Mucosa of descending colon (tissue), 3 donors: Measurements from ENCODE around the gene TAPBP. TPM values are rescaled to one million over a fixed set of nuclear protein-coding genes. Genes with fewer than 3 reads are reported as not detected.
"Not testable (repeated sequence)": the region's sequence is repeated elsewhere in the genome, so short reads cannot be mapped to it uniquely, and the experiment has no call there.

Experiments
- ATAC-seq: fragments of 200-7000 bp; cut with Tn5 transposase; one replicate; pipeline ENCODE4 v1.9.1; 2020; ENCODE audit warnings: mild to moderate bottlenecking, moderate library complexity
- DNase-seq, 3 donors: peaks; one replicate each; pipeline ENCODE4 v3.0.0-alpha.2; 2020
- H3K36me3 ChIP-seq: fragments of 200-600 bp; one replicate; pipeline ENCODE4 v1.8.0; 2021; ENCODE audit warnings: low read depth, mild to moderate bottlenecking
- H3K4me1 ChIP-seq: fragments of 200-600 bp; one replicate; pipeline ENCODE4 v1.8.0; 2021; ENCODE audit warnings: low read depth, mild to moderate bottlenecking
- H3K4me3 ChIP-seq: fragments of 200-600 bp; one replicate; pipeline ENCODE4 v1.8.0; 2021; ENCODE audit warnings: mild to moderate bottlenecking
- H3K9me3 ChIP-seq: fragments of 200-600 bp; one replicate; pipeline ENCODE4 v1.8.0; 2021; ENCODE audit warnings: mild to moderate bottlenecking
- intact Hi-C, 2 donors: fragments of 100-400 bp; cut with DNase I in 1 of 2; cut with micrococcal nuclease in 1 of 2; formaldehyde crosslinking; loops; one replicate each; pipeline versions ENCODE4 v1.11.0 to v1.11.1; 2022; cut with DNase I, micrococcal nuclease
- total RNA-seq, 3 donors: library from RNA; stranded (reverse); fragmentation: NEBNext Ultra II Directional in 2 of 3; extraction: Animal tissue kit (Norgen Biotek cat#: 25700) in 2 of 3; gene quantifications; one replicate each; pipeline versions ENCODE4 v1.2.1 to v1.2.4, GENCODE V29; 2021 to 2023
- TF ChIP-seq, protein P1 (sequence below): fragments of 200-600 bp; IDR thresholded peaks from one replicate; pipeline ENCODE4 v1.8.0; 2022; ENCODE audit warnings: antibody characterized with exemption, mild to moderate bottlenecking
- donor health status: DM: no; HTN: no; CAD: no; lungs with moderate emphysema.
- donor health status: DM: no; HTN: no; CAD: no.
- donor health status: DM: no; HTN: yes; CAD: no.

Gene TAPBP
- total RNA-seq, 3 donors from 2014 or later, result 179 to 321 (median 258) TPM

DNA sequence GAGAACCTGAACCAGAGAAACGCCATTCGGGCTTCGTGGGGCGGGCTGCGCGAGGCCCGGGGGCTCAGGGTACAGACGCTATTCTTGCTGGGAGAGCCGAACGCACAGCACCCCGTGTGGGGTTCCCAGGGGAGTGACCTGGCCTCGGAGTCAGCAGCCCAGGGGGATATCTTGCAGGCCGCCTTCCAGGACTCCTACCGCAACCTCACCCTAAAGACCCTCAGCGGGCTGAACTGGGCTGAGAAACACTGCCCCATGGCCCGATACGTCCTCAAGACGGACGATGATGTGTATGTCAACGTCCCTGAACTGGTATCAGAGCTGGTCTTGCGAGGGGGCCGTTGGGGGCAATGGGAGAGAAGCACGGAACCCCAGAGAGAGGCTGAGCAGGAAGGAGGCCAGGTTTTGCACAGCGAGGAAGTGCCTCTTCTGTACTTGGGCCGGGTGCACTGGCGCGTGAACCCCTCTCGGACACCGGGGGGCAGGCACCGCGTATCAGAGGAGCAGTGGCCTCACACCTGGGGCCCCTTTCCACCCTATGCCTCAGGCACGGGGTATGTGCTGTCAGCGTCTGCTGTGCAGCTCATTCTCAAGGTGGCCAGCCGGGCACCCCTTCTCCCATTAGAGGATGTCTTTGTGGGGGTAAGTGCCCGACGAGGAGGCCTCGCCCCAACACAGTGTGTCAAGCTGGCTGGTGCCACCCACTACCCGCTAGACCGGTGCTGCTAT, 36.1 kb downstream of the TAPBP start:
- H3K4me3 ChIP-seq, result peak overlapping the region; percentile 83
- ATAC-seq (peak; percentile 0), DNase-seq (peak in 2 of 3 donors; percentile 56 to 79)
- TF ChIP-seq, protein P1, sequence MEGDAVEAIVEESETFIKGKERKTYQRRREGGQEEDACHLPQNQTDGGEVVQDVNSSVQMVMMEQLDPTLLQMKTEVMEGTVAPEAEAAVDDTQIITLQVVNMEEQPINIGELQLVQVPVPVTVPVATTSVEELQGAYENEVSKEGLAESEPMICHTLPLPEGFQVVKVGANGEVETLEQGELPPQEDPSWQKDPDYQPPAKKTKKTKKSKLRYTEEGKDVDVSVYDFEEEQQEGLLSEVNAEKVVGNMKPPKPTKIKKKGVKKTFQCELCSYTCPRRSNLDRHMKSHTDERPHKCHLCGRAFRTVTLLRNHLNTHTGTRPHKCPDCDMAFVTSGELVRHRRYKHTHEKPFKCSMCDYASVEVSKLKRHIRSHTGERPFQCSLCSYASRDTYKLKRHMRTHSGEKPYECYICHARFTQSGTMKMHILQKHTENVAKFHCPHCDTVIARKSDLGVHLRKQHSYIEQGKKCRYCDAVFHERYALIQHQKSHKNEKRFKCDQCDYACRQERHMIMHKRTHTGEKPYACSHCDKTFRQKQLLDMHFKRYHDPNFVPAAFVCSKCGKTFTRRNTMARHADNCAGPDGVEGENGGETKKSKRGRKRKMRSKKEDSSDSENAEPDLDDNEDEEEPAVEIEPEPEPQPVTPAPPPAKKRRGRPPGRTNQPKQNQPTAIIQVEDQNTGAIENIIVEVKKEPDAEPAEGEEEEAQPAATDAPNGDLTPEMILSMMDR, result no peak
- no peaks in the 10 kb centered on the region for H3K9me3 ChIP-seq
- no peaks in the 10 kb centered on the region for H3K36me3 ChIP-seq
- peaks cover 42% of the 10 kb centered on the region for H3K4me1 ChIP-seq
- intact Hi-C loops, result no loop called here

DNA sequence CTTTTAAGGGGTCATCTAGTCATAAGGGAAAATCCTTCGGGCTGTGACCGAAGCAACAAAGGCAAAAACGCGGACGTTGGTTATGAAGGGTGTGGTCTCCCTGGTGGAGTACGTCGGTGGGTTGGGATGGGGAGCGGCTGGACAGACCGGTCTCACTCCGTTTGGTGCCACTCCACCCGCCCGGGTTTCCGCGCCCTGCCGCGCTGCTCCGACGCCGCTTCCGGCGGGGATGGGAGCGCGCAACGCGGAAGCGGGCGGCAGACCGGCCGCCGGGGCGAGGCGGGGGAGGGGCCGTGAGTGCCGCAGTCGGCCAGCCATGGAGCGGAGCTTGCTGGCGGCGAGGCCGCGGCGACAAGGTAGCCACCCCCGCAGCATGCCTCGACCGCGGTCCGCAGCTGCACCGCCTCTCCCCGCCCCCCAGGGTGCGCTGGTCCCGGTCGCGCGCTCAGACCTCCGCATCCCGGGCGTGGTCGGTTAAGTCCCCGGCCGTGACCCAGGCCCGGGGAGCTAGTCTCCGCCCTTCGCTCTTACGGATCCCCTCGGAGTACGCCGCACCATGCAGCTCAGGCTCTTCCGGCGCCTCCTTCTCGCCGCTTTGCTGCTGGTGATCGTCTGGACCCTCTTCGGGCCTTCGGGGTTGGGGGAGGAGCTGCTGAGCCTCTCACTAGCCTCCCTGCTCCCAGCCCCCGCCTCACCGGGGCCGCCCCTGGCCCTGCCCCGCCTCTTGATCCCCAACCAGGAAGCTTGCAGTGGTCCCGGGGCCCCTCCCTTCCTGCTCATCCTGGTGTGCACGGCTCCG, 36.8 kb downstream of the TAPBP start, which contains the start of gene B3GALT4:
Gene B3GALT4, plus strand, starts transcription at position 260 of the 799 bp plus-strand sequence. Its CDS starts 297 bp downstream, at position 557.
- peaks cover 47% of the 10 kb centered on the region for H3K4me1 ChIP-seq
- no peaks in the 10 kb centered on the region for H3K9me3 ChIP-seq
- TF ChIP-seq, protein P1, result peak; percentile 21
- intact Hi-C loops, result no loop called here
- peak within 1 kb of the TSS; percentile 83 for H3K4me3 ChIP-seq
- DNase-seq (peak; percentile 90 to 95 (median 93)), ATAC-seq (peak; percentile 86)
- H3K36me3 ChIP-seq, result no peaks in the 10 kb centered on the region

DNA sequence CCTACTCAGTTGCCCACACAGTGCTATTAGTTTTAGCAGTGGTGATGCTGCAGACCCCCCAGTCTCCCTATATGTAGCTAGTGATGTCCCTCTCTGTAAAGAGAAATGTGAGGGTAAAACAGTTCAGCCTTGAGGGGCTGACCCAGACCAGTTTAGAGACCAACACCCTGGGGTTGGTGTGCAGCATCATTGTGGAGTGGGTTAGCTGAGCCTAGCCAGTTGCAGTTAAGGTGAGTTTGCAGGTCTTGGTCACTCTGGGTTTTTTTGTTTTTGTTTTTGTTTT, 37.4 kb downstream of the TAPBP start:
- TF ChIP-seq, protein P1, result no peak
- Histone ChIP-seq H3K4me3 (no peak overlapping the region), H3K4me1 (peaks cover 47% of the 10 kb centered on the region), H3K9me3 (no peaks in the 10 kb centered on the region), H3K36me3 (no peaks in the 10 kb centered on the region)
- no peak for ATAC-seq
- no peak for DNase-seq
- intact Hi-C loops, result no loop called here

DNA sequence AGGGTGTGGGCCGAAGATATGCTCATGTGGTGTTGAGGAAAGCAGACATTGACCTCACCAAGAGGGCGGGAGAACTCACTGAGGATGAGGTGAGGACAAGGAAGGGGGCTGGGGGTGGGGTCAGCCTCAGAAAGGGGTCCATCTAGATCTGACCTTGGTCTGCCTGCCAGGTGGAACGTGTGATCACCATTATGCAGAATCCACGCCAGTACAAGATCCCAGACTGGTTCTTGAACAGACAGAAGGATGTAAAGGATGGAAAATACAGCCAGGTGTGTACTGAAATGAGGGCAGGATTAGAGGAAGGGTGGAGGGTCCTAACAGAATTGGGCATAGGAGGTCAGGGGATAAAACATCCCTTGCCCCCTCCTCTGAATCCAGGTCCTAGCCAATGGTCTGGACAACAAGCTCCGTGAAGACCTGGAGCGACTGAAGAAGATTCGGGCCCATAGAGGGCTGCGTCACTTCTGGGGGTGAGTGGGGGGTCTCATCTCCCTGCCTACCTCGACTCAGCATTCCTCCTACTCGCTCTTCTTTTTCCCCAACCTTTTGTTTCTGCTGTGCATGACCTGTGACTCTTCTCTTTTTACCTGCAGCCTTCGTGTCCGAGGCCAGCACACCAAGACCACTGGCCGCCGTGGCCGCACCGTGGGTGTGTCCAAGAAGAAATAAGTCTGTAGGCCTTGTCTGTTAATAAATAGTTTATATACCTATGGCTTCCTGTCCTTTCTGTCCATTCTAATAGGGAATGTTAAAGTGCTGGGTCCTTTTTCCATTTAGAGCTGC, 37.9 kb downstream of the TAPBP start:
- DNase-seq, ATAC-seq, H3K36me3 ChIP-seq, intact Hi-C loops, H3K4me3 ChIP-seq, H3K9me3 ChIP-seq: not testable (repeated sequence)
- peaks cover 47% of the 10 kb centered on the region for H3K4me1 ChIP-seq

DNA sequence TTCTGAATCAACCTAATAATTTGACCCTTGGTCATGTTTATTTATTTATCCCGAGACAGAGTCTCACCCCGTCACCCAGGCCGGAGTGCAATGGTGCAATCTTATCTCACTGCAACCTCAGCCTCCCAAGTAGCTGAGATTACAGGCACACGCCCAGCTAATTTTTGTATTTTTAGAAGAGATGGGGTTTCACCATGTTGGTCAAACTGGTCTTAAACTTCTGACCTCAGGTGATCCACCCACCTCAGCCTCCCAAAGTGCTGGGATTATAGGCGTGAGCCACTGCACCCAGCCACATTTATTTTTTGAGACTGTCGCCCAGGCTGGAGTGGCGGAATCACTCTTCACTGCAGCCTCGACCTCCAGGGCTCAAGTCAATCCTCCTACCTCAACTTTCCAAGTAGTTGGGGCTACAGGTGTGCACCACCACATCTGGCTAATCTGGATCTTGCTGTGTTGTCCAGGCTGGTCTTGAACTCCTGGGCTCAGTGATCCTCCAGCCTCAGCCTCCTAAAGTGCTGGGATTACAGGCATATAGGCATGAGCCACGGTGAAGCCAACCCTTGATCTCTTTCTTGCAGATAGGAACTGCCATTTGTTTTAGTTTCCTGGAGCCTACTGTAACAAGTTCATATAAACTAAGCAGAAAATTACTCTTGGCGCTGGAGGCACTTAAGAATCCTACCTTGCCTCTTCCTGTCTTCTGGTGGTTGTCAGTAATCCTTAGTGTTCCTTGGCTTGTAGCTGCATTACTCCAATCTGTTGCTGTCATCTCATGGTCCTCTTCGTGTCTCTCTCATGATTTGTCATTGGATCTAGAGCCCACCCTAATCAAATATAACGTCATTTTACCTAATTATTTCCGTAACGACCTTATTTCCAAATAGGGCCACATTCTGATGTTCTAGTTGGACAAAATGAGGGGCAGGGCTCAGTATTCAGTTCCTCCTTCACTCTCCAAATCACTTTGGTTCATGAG, 39.7 kb downstream of the TAPBP start:
- no peaks in the 10 kb centered on the region for H3K9me3 ChIP-seq
- DNase-seq (no peak), ATAC-seq (no peak)
- H3K36me3 ChIP-seq, result no peaks in the 10 kb centered on the region
- peaks cover 53% of the 10 kb centered on the region for H3K4me1 ChIP-seq
- TF ChIP-seq, protein P1, result no peak
- no peak overlapping the region for H3K4me3 ChIP-seq
- intact Hi-C loops, result no loop called here
